Glutamatergic neuron (in vitro differentiated cells): ENCODE data around the gene JAKMIP1. TPM values are rescaled to one million over a fixed set of nuclear protein-coding genes. Genes with fewer than 3 reads are reported as not detected.
A peak's percentile ranks its signal among the peaks of the same experiment; 100 is the strongest.

ENCODE experiments used
- DNase-seq: peaks from one replicate; pipeline ENCODE4 v3.0.0; 2022
- H3K27ac Mint-ChIP-seq: one replicate; pipeline ENCODE4 v1.8.0; 2020; ENCODE audit warnings: mild to moderate bottlenecking, mixed read lengths, inconsistent platforms; ENCODE audit not compliant: unreplicated experiment
- H3K27me3 Mint-ChIP-seq: one replicate; pipeline ENCODE4 v1.8.0; 2020; ENCODE audit warnings: mild to moderate bottlenecking, moderate library complexity, mixed read lengths, inconsistent platforms; ENCODE audit not compliant: unreplicated experiment
- H3K36me3 Mint-ChIP-seq: one replicate; pipeline ENCODE4 v1.8.0; 2020; ENCODE audit warnings: mild to moderate bottlenecking, mixed read lengths, inconsistent platforms; ENCODE audit not compliant: unreplicated experiment
- H3K4me1 Mint-ChIP-seq: one replicate; pipeline ENCODE4 v1.8.0; 2020; ENCODE audit warnings: mild to moderate bottlenecking, low read depth, mixed read lengths, inconsistent platforms; ENCODE audit not compliant: unreplicated experiment
- H3K4me3 Mint-ChIP-seq: one replicate; pipeline ENCODE4 v1.8.0; 2020; ENCODE audit warnings: mild to moderate bottlenecking, mixed read lengths, inconsistent platforms; ENCODE audit not compliant: unreplicated experiment
- H3K9me3 Mint-ChIP-seq: one replicate; pipeline ENCODE4 v1.8.0; 2020; ENCODE audit warnings: mild to moderate bottlenecking, moderate library complexity, mixed read lengths, inconsistent platforms; ENCODE audit not compliant: unreplicated experiment
- CTCF ChIP-seq: fragments of 200-600 bp; sonication (generic); IDR thresholded peaks from one replicate; pipeline ENCODE4 v1.5.0; 2021; ENCODE audit not compliant: partially characterized antibody, unreplicated experiment
- total RNA-seq: library from RNA; stranded (reverse); fragmentation: NEBNext Ultra II Directional; extraction: Animal tissue kit (Norgen Biotek cat#: 25700); gene quantifications from one replicate; pipeline ENCODE4 v1.2.1, GENCODE V29; 2021; ENCODE audit not compliant: unreplicated experiment

Gene JAKMIP1
- total RNA-seq, 1 donor from 2014 or later, result 2.4 TPM

GRCh38 chr4:6020613-6021012 lies 179.7 kb downstream of the JAKMIP1 start:
- DNase-seq, result no peak
- Mint-ChIP-seq H3K9me3 (peaks cover 7% of the 10 kb centered on the region), H3K27ac (no peak overlapping the region), H3K4me1 (peaks cover 15% of the 10 kb centered on the region), H3K27me3 (peaks cover 7% of the 10 kb centered on the region), H3K36me3 (peaks cover 8% of the 10 kb centered on the region), H3K4me3 (no peak overlapping the region)
- TF ChIP-seq CTCF, result no peak

GRCh38 chr4:6019316-6020263 lies 180.8 kb downstream of the JAKMIP1 start:
- no peak overlapping the region for H3K4me3 Mint-ChIP-seq
- H3K9me3 Mint-ChIP-seq, result peaks cover 7% of the 10 kb centered on the region
- H3K4me1 Mint-ChIP-seq, result peaks cover 15% of the 10 kb centered on the region
- peak overlapping the region; percentile 44 for H3K27ac Mint-ChIP-seq
- H3K36me3 Mint-ChIP-seq, result peaks cover 8% of the 10 kb centered on the region
- peak; percentile 71 for DNase-seq
- TF ChIP-seq CTCF, result peak; percentile 94
- H3K27me3 Mint-ChIP-seq, result peaks cover 7% of the 10 kb centered on the region

- TF ChIP-seq CTCF, result no peak
- DNase-seq, result no peak
- H3K4me3 Mint-ChIP-seq, result no peak within 1 kb of the TSS
- H3K36me3 Mint-ChIP-seq, result no peaks in the 10 kb centered on the region
- H3K27me3 Mint-ChIP-seq, result peaks cover 4% of the 10 kb centered on the region
- peak within 1 kb of the TSS; percentile 44 for H3K27ac Mint-ChIP-seq
- H3K4me1 Mint-ChIP-seq, result peaks cover 15% of the 10 kb centered on the region
- H3K9me3 Mint-ChIP-seq, result peaks cover 3% of the 10 kb centered on the region
Observed at GRCh38 chr4:6018331-6018730, 182.0 kb downstream of the JAKMIP1 start, which contains the start of gene C4orf50. Gene C4orf50, minus strand, starts transcription at chr4:6018431.

- no peak for DNase-seq
- H3K4me1 Mint-ChIP-seq, result peaks cover 15% of the 10 kb centered on the region
- peaks cover 3% of the 10 kb centered on the region for H3K9me3 Mint-ChIP-seq
- TF ChIP-seq CTCF, result no peak
- no peak overlapping the region for H3K27ac Mint-ChIP-seq
- peaks cover 4% of the 10 kb centered on the region for H3K27me3 Mint-ChIP-seq
- no peaks in the 10 kb centered on the region for H3K36me3 Mint-ChIP-seq
- no peak overlapping the region for H3K4me3 Mint-ChIP-seq
Observed at GRCh38 chr4:6017800-6018199, 182.5 kb downstream of the JAKMIP1 start.

GRCh38 chr4:6017030-6017429 lies 183.3 kb downstream of the JAKMIP1 start:
- Mint-ChIP-seq H3K4me3 (no peak overlapping the region), H3K27me3 (peaks cover 4% of the 10 kb centered on the region), H3K4me1 (peaks cover 15% of the 10 kb centered on the region), H3K36me3 (no peaks in the 10 kb centered on the region), H3K27ac (no peak overlapping the region), H3K9me3 (peaks cover 3% of the 10 kb centered on the region)
- DNase-seq, result no peak
- no peak for TF ChIP-seq CTCF
